ACC112 (cell line): ENCODE results near the gene SDHAF3.
"Not testable (repeated sequence)": the region's sequence is repeated elsewhere in the genome, so short reads cannot be mapped to it uniquely, and the experiment has no call there.

Experiments used
- H2AFZ ChIP-seq: fragments of 200-600 bp; sonication (generic); one replicate; pipeline ENCODE4 v1.6.0; 2017; ENCODE audit warnings: antibody characterized with exemption, low read length; ENCODE audit not compliant: unreplicated experiment
- H3K27ac ChIP-seq: fragments of 200-600 bp; sonication (generic); 2 replicates; pipeline ENCODE4 v1.5.1; 2014; ENCODE audit warnings: low read depth, mild to moderate bottlenecking, antibody characterized with exemption, low read length, moderate library complexity
- H3K27me3 ChIP-seq: fragments of 200-600 bp; sonication (generic); 2 replicates; pipeline ENCODE4 v1.6.1; 2014; ENCODE audit warnings: mild to moderate bottlenecking, antibody characterized with exemption, low read length, moderate library complexity, mixed read lengths; ENCODE audit not compliant: insufficient read depth
- H3K36me3 ChIP-seq: fragments of 200-600 bp; sonication (generic); 2 replicates; pipeline ENCODE4 v1.6.1; 2016; ENCODE audit warnings: mild to moderate bottlenecking, antibody characterized with exemption, low read length, moderate library complexity, mixed read lengths; ENCODE audit not compliant: insufficient read depth
- H3K4me1 ChIP-seq: fragments of 200-600 bp; sonication (generic); one replicate; pipeline ENCODE4 v1.6.1; 2016; ENCODE audit warnings: low read length, mixed read lengths; ENCODE audit not compliant: insufficient read depth, unreplicated experiment, control insufficient read depth
- H3K4me3 ChIP-seq: fragments of 200-600 bp; sonication (generic); 2 replicates; pipeline ENCODE4 v1.5.1; 2014; ENCODE audit warnings: mild to moderate bottlenecking, low read depth, low read length
- H3K79me2 ChIP-seq: fragments of 200-600 bp; sonication (generic); one replicate; pipeline ENCODE4 v1.6.0; 2016; ENCODE audit warnings: low read length; ENCODE audit not compliant: control insufficient read depth, unreplicated experiment, insufficient read depth

Gene SDHAF3

GRCh38 chr7:97123115-97123514 lies 5.6 kb downstream of the SDHAF3 start:
- H3K4me1 ChIP-seq: peaks cover 13% of the 10 kb centered on the region
- not testable (repeated sequence) for H3K27ac ChIP-seq, H3K27me3 ChIP-seq, H2AFZ ChIP-seq, H3K4me3 ChIP-seq, H3K36me3 ChIP-seq
- H3K79me2 ChIP-seq: peaks cover 25% of the 10 kb centered on the region

DNA sequence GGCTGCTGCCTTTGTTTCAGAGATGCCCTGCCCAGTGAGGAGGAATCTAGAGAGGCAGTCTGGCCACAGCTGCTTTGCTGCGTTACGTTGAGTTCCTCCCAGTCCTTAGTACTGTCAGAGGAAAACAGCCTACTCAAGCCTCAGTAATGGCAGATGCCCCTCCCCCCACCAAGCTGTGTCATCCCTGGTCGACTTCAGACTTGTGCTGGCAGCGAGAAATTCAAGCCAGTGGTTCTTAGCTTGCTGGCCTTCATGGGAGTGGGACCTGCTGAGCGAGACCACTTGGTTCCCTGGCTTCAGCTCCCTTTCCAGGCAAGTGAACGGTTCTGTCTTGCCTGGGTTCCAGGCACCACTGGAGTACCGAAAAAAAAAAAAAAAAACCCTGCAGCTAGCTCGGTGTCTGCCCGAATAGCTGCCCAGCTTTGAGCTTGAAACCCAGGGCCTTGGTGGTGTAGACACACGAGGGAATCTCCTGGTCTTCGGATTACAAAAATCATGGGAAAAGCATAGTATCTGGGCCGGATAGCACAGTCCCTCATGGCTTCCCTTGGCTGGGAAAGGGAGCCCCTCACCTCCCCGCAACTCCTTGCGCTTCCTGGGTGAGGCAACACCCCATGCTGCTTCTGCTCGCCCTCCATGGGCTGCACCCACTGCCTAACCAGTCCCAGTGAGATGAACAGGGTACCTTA lies 9.1 kb downstream of the SDHAF3 start:
- Histone ChIP-seq H3K79me2 (peaks cover 13% of the 10 kb centered on the region), H2AFZ (no peak overlapping the region), H3K27ac (no peak overlapping the region)

GRCh38 chr7:97128736-97129135 lies 11.2 kb downstream of the SDHAF3 start:
- Histone ChIP-seq H3K36me3 (no peaks in the 10 kb centered on the region), H3K79me2 (peaks cover 7% of the 10 kb centered on the region), H3K27ac (no peak overlapping the region), H3K4me1 (no peaks in the 10 kb centered on the region), H2AFZ (no peak overlapping the region), H3K27me3 (no peaks in the 10 kb centered on the region), H3K4me3 (no peak overlapping the region)

More for the DNA sequence above, 9.1 kb downstream of the SDHAF3 start:
- Histone ChIP-seq H3K4me3 (no peak overlapping the region), H3K27me3 (no peaks in the 10 kb centered on the region), H3K4me1 (no peaks in the 10 kb centered on the region), H3K36me3 (no peaks in the 10 kb centered on the region)

GRCh38 chr7:97130417-97131139 lies 13.1 kb downstream of the SDHAF3 start:
- no peak overlapping the region for H2AFZ ChIP-seq
- H3K36me3 ChIP-seq: no peaks in the 10 kb centered on the region
- H3K79me2 ChIP-seq: peaks cover 7% of the 10 kb centered on the region
- no peaks in the 10 kb centered on the region for H3K27me3 ChIP-seq
- no peaks in the 10 kb centered on the region for H3K4me1 ChIP-seq
- no peak overlapping the region for H3K4me3 ChIP-seq
- H3K27ac ChIP-seq: no peak overlapping the region

- peaks cover 7% of the 10 kb centered on the region for H3K79me2 ChIP-seq
- H3K27me3 ChIP-seq: no peaks in the 10 kb centered on the region
Measured at GRCh38 chr7:97133159-97133558, 15.7 kb downstream of the SDHAF3 start.

GRCh38 chr7:97138830-97139229 lies 21.3 kb downstream of the SDHAF3 start:
- H3K4me3 ChIP-seq: no peak overlapping the region
- peaks cover 14% of the 10 kb centered on the region for H3K36me3 ChIP-seq
- no peaks in the 10 kb centered on the region for H3K79me2 ChIP-seq
- H3K27me3 ChIP-seq: no peaks in the 10 kb centered on the region
- no peak overlapping the region for H3K27ac ChIP-seq
- H3K4me1 ChIP-seq: no peaks in the 10 kb centered on the region
- no peak overlapping the region for H2AFZ ChIP-seq

More at GRCh38 chr7:97133159-97133558, 15.7 kb downstream of the SDHAF3 start:
- Histone ChIP-seq H3K4me3 (no peak overlapping the region), H3K4me1 (no peaks in the 10 kb centered on the region), H2AFZ (no peak overlapping the region), H3K36me3 (no peaks in the 10 kb centered on the region), H3K27ac (no peak overlapping the region)

DNA sequence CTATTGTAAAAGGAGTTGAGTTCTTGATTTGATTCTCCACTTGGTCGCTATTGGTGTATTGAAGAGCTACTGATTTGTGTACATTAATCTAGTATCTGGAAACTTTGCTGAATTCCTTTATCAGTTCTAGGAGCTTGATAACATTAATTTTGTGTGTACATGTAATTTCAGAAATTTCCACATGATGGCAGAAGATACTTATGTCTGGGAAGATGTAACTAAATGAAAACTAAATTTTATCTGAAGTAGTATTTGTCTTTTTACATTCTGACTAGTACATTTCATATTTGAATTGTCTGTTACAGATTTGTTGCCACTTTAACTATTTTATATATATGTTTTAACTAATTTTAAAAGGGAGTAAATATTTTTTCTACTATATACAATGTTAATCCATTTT lies 27.6 kb downstream of the SDHAF3 start:
- Histone ChIP-seq H3K36me3 (no peaks in the 10 kb centered on the region; the same call in 1 of the 2 replicates), H3K27ac (no peak overlapping the region), H3K4me3 (no peak overlapping the region), H3K4me1 (peaks cover 4% of the 10 kb centered on the region), H2AFZ (no peak overlapping the region), H3K79me2 (peaks cover 3% of the 10 kb centered on the region), H3K27me3 (no peaks in the 10 kb centered on the region)

- no peaks in the 10 kb centered on the region for H3K36me3 ChIP-seq
- H2AFZ ChIP-seq: no peak overlapping the region
- H3K27ac ChIP-seq: no peak overlapping the region
- H3K79me2 ChIP-seq: peaks cover 3% of the 10 kb centered on the region
- H3K27me3 ChIP-seq: no peaks in the 10 kb centered on the region
- H3K4me3 ChIP-seq: no peak overlapping the region
- peaks cover 4% of the 10 kb centered on the region for H3K4me1 ChIP-seq
Measured at GRCh38 chr7:97149843-97150242, 32.3 kb downstream of the SDHAF3 start.

DNA sequence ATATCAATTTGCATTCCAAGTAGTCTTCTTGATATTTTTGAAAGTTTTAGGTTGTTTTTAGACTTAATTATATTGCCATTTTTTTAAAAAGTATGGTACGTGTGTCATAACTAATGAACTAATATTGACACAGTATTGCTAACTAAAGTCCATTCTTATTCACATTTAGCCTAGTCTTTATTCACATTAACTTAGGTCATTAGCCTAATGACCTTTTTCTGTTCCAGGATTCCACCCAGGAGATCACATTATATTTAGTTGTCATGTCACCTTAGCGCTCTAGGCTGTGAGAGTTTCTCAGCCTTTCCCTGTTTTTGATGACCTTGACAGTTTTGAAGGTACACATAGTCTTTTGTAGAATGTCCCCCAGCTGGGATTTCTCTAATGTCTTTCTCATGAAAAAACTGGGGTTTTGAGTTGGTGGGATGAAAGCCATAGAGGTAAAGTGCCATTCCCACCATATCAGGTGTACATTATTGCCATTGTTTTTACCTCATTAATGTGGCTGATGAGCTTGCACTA lies 38.5 kb downstream of the SDHAF3 start:
- no peaks in the 10 kb centered on the region for H3K36me3 ChIP-seq

DNA sequence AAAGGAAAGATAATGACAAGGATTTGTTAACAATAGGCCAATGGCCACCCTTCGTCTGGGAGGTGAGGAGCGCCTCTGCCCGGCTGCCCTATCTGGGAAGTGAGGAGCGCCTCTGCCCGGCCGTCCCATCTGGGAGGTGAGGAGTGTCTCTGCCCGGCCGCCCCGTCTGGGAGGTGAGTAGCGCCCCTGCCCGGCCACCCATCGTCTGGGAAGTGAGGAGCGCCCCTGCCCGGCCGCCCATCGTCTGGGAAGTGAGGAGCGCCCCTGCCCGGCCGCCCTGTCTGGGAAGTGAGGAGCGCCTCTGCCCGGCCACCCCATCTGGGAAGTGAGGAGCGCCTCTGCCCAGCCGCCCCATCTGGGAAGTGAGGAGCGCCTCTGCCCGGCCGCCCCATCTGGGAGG lies 42.5 kb downstream of the SDHAF3 start:
- H3K4me1 ChIP-seq, H2AFZ ChIP-seq, H3K4me3 ChIP-seq, H3K36me3 ChIP-seq, H3K27ac ChIP-seq, H3K27me3 ChIP-seq, H3K79me2 ChIP-seq: not testable (repeated sequence)

More for the DNA sequence above, 38.5 kb downstream of the SDHAF3 start:
- H3K4me1 ChIP-seq: no peaks in the 10 kb centered on the region
- no peak overlapping the region for H3K27ac ChIP-seq
- no peak overlapping the region for H3K4me3 ChIP-seq
- H3K27me3 ChIP-seq: no peaks in the 10 kb centered on the region
- H2AFZ ChIP-seq: no peak overlapping the region
- no peaks in the 10 kb centered on the region for H3K79me2 ChIP-seq

GRCh38 chr7:97161609-97162008 lies 44.1 kb downstream of the SDHAF3 start:
- H3K79me2 ChIP-seq, H2AFZ ChIP-seq, H3K36me3 ChIP-seq, H3K27ac ChIP-seq, H3K4me1 ChIP-seq, H3K27me3 ChIP-seq, H3K4me3 ChIP-seq: not testable (repeated sequence)
